HG02678 (cell line): ENCODE measurements around the gene TST.

Experiments
- ATAC-seq: cut with Tn5 transposase; IDR thresholded peaks from one replicate; pipeline ENCODE4 v1.9.1; 2021; ENCODE audit warnings: mild to moderate bottlenecking, moderate library complexity; ENCODE audit not compliant: unreplicated experiment

TST gene

GRCh38 chr22:37054056-37054395 lies 34.8 kb upstream of the TST start:
- ATAC-seq: no peak

DNA sequence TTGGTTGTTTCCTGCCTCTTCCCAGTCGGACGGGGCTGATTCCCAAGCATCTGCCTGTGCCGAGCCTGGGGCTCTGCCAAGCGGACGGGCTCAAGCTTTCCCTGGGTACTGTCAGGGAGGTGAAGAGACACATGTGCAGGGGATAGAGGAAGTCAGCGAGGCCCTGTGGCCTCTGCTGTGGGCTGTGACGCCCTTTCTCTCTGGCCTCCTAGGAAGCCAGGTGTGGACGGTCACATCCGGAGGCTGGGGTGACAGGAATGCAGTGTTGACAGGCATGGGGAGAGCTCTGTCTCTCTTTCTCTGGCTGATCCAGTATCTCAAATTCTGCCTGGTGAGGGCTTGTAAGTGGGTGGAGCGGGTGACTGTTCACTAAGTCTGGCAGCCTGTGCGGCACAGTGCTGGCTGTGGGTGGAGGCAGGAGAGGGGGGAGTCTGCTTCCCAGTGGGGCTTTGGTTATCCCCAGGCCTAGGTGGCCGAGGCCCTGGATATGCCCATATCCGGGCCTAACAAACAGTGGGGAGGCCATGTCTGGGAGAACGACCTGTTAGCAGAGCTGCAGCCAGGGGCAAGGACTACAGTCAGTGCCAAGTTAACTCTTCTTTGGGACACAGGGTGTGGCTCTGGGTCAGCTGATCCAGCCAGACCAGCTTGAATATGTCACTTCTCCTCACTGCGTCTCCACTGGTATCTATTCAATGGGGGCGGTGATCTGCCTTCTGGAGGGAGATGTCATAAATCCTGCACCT lies 34.2 kb upstream of the TST start:
- no peak for ATAC-seq

GRCh38 chr22:37052386-37053309 lies 33.4 kb upstream of the TST start:
- no peak for ATAC-seq

DNA sequence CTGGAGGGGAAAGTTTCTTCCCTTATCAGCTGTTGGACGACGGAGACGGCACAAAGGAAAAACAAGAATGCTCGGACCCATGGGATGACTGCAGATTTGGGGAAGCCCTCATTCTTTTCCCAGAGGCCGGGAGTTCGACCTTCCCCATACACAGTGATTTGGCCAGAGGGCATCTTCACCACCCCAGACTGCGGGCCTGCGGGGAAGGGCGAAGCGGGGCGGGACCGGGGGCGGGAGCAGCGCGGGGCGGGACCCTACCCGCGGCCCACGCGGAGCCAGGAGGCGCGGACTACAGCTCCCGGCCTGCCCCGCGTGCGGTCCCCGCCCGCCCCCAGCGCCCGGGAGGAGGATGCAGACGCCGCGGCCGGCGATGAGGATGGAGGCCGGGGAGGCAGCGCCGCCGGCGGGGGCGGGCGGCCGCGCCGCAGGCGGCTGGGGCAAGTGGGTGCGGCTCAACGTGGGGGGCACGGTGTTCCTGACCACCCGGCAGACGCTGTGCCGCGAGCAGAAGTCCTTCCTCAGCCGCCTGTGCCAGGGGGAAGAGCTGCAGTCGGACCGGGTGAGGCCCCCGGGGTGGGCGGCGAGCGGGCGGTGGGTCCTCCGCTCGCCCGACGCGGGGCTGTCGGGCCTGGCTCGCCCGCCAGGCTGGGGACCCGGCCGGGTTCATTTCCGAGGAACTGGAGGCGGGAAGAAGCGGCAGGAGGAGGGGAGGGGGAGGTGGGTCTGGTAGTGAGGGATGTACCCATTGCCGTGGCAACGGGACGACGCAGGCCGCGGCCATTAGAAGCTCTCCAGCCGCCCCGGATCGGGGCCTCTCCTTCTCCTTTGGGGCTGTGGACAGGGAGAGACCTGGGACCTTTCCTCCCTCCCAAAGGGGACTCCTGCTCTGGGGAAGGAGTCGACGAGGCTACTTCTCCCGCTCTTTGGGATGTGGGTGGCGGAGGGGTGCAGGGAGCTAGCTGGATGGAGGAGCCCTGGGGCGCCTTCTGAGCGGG lies 32.4 kb upstream of the TST start, which contains the start of gene KCTD17:
Gene KCTD17, plus strand, starts transcription at position 352 of the 995 bp plus-strand sequence. Its CDS starts 19 bp downstream, at position 371.
- ATAC-seq: peak; percentile 72

GRCh38 chr22:37050913-37051312 lies 31.7 kb upstream of the TST start:
- ATAC-seq: no peak

GRCh38 chr22:37049224-37049623 lies 30.0 kb upstream of the TST start:
- ATAC-seq: no peak

DNA sequence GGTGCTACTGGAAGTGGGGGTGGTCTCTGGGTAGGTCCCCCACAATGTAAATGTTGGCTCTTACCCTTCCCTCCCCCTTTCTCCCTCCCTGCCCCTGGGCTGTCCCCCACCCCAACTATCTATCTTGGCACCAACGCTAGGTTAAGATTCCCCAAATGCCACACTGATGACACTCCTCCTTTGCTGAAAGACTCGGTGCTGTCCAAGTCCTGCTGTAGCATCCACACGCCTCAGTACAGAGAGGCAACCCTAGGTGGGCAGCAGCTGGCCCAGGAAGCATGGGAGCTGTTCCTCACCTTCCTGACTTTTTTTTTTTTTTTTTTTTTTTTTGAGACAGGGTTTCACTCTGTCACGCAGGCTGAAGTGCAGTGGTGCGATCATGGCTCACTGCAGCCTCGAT lies 28.9 kb upstream of the TST start:
- no peak for ATAC-seq

GRCh38 chr22:37047006-37047405 lies 27.8 kb upstream of the TST start:
- no peak for ATAC-seq

DNA sequence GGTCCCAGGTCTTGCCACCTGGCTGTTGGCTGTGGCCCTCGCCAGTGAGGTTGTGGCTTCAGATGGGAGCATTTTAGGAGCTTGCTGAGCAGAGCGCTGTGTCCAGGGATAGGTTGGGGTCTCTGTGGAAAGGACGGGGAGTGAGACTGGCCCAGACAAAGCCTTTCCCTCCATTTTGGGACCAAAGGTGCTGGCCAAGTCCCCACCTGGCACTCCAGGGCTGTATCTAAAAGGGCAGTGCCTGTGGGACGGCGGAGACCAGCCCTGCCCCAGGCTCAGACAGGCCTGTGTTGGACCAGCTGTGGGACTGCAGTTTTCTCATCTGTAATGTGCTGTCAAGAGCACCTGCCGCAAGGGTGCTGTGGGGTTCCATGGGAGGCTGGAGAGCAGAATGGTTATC lies 27.3 kb upstream of the TST start:
- ATAC-seq: no peak

DNA sequence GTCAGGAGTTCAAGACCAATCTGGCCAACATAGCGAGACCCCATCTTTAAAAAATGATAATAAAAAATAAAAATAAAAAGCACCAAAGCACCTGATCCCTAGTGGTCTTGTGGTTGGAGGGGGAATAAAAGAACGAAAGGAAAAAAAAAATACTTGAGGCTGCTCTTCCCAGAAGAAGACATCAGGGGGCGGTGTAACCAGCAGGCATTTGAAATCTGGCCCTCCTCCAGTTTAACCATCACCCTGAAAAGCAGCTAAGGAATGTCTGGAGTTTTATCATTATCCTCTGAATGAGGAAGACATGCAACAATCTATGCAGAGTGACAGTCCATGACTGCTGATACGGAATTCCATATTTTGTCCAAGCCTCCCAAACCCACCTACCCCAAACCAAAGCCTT lies 26.7 kb upstream of the TST start:
- no peak for ATAC-seq

DNA sequence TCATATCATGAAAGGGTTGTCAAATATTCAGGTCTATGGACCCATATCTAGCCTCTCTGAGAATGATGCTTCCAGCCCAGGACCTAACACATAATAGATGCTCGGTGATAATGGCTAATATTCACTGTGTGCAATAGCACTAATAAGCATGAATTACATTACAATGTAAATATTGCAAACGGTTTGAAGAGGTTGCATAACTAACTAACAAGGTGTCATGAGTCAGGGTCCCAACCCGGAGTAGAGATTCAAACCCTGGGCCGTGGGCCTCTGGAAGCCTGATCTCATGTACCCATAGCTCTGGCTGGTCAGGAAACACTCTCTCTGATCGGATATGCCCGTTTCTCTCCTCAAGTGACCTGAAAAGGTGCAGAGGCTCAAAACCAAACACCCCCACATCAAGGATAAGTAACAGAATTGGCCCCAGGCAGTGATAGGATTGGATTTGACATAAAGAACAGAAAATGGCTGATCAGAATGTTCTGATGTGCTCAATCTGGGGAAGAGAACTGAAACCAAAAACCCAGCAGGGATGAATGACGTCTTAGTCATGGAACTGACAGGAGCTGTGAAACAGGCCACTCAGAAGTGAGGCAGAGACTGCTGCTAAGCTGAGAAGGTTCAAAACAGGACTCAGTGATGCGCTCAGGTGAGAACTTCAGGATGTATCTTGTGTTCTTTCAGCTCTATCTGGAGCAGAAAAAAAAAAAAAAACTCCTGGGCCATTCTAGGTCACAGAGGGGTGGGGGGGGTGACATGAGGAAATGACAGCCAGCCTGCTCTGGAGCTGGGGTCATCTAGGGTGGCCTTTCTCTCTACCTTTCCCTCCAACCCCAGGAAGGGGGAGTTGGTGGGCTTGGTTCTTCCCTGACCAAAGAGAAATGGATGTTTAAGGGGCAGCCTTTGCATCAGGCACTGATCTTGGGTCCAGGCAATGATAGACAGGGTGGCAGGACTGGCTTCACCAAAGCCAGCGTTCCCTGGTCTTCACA lies 25.7 kb upstream of the TST start:
- ATAC-seq: no peak

DNA sequence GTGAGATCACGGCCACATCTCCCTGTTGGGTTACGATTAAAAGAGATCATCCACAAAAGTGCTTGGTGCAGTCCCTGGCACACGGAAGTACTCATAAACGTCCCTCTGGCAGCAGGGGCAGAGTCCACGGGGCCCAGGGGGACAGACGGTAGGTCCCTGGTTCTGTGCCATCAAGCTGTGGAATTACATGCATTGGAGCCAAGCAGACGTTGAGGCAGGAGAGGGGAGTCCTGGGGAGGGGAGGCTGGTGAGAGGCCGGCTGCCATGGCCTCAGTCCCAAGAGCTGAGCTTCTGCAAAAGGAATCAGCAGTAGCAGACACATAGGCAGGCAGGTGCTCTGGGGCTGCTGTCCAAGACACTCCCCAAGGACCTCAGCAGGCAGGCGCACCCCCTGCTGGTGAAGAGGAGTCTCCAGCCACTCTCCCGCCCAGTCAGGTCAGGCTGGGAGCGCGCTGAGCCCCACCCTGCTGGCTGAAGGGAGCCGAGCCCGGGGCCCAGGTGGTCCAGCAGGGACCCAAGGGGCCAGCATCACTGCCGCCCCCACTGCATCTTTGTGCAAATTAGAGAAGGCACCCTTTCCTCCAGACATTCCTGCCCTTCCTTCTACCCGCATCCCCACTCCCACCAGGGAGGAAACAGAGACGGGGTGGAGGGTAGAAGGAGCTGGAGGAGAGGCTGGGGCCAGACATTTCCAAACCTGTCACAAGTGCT lies 24.7 kb upstream of the TST start:
- no peak for ATAC-seq

DNA sequence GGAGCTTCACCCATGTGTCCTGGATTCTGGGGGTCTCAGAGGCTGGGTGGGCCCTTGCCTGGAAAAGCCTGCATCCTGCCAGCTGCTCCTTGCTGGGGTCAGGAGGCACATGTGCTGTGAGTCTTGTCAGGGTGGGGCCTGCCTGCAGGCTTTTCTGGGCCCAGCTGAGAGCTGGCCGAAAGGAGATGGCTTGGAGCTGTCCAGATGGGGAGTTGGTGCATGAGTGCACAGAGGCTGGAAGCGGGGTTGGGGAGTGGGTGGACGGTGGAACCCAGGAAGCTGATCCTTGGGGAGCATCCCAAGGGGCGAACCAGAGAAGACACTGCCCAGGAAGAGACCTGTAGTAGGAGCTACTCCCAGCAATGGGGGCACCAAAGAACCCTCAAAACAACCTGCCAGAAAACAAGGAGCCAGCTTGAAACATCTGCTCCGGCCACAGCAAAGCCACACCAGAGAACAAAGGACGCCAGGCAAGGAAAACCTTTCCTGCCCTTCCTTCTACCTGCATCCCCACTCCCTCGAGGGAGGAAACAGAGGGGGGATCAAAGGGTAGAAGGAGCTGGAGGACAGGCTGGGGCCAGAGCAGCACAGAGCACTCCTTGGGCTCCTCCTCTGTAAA lies 24.1 kb upstream of the TST start:
- ATAC-seq: no peak

DNA sequence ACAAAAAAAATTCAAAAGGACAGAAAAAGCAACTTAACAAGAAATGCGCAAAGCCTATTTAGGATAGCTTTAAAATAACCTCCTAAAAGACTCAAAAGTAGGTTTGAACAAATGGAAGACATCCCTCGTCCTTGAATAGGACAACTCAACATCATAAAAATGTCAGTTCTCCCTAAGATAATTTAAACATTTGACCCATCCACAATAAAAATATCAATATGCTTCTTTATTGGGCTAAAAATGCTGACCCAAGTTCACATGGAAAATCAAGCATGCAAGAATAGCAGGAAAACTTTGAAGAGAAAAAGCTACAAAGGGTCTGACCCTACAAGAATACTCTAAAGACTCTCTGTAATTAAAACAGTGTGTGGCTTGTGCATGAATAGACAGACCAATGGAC lies 20.2 kb upstream of the TST start:
- no peak for ATAC-seq

DNA sequence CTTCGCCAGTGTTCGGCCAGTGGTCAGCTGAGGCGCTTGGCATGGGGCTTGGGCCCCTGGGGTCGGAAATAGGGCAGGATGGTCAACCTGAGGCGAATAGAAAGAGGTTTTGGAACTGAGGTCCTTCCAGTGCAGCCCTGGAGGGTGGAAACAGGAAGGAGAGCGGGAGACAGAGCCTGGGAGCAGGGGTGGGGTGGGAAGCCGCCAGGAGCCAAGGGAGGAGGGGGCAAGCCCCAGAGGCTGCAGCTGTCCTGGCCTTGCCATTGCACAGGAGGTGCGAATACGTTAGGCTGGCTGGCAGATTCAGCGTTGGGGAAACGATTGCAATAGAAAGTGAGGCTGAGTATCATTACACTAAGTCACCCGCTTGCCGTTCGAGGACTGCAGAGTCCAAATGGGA lies 18.4 kb upstream of the TST start:
- no peak for ATAC-seq

- ATAC-seq: no peak
Measured at GRCh38 chr22:37036655-37037377, 17.6 kb upstream of the TST start.

DNA sequence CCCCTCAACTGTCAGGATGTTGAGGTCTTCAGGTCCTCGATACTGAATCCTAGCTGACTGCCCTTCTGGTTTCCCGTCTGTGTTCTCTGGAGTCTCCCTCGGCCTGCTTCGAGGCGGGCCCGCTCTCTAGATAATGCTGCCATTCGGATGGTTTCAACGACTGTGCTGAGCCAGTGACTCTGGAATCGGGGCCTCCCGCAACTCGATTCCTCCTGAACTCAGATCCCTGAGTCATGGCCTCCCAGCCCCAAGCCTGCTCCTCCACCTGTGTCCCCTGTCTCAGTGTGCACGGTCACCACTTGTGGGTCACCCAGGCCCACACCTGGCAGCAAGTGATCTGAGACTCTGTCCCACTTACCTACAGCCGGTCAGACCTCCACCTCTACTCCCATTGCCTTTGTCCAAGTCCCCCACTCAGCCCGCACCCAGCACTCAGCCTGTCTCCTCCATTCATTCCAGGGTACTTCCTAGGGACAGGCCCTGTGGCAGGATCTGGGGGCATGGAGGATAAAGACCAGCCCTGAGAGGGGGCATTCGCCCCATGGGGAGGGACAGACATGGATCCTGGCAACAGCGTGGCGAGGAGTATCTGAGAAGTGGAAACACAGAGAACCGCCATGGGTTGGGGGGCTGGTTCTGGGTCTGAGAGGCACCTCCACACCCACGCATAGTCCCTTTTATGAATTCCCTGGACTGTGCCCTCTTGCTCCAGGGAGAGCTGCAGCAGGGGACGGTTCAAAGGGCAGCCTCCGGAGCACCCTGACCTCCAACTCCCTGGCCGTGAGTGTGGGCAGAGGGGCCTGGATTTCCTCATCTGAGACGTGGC lies 14.6 kb upstream of the TST start:
- no peak for ATAC-seq
